Activated T-helper 1 cell treated with anti-CD3 and anti-CD28 coated beads, Interleukin-2, amount 50 U/mL, for 16 hours (primary cell): ENCODE measurements around the gene NLRC5.
"Not testable (repeated sequence)": the region's sequence is repeated elsewhere in the genome, so short reads cannot be mapped to it uniquely, and the experiment has no call there.

Experiments
- DNase-seq, 2 donors: peaks; one replicate each; pipeline ENCODE4 v3.0.0-alpha.2; 2020; ENCODE audit warnings: low read depth in 1 of 2, low spot score in 1 of 2

NLRC5 gene

DNA sequence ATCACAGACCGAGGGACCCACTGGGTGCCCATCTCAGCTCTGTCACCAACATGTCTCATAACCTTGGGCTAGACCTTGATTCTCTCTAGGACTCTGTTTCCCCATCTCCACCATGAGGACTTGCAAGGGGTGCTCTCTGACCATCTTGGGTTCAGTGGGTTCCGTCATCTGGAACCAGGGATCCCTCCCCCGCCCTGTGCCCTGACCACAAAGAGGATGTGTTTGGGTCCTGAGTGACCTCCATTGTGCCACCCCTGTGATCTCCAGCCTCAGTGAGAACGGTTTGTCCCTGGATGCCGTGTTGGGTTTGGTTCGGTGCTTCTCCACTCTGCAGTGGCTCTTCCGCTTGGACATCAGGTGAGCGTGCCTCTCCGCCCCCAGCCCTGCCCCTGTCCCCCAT lies 53.9 kb downstream of the NLRC5 start:
- no peak for DNase-seq

DNA sequence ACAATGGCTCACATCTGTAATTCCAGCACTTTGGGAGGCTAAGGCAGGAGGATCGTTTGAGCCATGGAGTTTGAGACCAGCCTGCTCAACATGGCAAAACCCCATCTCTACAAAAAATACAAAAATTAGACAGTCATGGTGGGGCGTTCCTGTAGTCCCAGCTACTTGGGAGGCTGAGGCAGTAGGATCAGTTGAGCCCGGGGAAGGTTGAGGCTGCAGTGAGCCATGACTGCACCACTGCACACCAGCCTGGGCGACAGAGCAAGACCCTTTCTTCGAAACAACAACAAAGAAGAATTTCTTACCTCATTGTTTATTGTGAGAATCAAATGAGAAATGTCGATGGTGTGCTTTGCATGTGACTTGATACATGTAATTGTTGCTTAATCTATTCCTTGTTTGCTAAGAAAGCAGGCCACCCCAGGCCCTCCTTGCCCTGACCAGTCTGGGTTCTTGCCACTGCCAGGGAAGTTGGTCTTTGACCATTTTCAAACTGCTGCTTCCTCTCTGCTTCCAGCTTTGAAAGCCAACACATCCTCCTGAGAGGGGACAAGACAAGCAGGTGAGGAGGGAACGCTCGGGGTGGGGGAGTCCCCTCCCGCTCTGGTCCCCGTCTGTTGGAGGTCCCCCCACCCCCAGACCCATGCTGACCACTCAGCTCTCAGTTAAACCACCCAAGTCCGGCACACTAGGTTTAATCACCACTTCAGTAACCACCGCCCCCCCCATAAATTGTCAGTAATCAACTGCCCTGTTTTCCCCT lies 55.8 kb downstream of the NLRC5 start:
- DNase-seq, result no peak

DNA sequence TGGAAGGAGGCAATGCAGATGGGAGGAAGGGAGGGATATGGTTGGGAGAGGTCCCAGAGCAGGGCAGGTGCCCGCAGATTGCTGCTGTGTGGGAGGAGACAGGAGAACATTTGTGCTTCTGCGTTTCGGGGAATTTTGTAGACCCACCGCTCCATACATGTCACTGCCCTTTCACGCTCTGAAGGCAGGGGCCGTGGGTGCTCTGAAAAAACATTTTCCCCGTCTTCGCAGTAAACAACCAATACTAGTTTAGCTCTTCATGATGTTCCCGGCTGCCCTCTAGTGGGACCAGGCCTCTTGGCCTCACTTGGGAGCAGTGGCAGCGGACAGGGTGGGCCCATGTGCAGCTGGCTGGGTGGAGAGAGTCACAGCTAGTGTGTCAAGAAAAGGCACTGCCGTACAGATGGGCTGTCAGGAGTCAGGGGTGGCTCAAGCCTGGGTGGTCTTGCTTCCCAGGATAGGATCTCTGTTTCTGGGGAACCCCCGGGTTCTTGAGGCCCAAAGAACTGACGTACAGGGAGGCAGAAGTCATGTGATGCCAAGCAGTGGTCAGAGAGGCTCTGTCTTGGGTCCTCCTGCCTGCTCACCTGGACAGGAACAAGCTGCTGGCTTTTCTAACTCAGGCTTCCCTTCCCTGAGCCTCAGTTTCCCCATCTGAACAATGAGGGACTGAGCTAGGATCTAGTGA lies 56.5 kb downstream of the NLRC5 start:
- no peak for DNase-seq

DNA sequence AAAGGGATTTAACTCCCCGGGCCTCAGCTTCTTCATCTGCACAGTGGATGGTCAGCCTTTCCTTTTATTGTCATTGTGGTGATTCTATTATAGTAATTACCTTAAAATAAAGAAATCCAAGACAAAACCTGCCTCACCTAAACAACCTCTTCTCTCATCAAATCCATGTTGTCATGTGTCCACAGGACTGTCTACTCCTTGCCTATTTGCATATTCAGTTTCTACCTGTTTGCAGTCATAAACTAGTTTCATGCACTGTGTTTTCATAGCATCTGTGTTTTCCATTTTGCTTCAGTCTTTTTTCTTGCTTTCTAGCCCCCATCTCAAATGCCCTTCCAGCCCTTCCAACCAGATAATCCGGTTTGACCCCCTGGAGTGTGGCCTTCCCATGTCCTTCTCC lies 58.7 kb downstream of the NLRC5 start:
- DNase-seq, result no peak

GRCh38 chr16:57049678-57050077 lies 60.3 kb downstream of the NLRC5 start:
- DNase-seq, result no peak

- DNase-seq, result no peak
These were observed 62.4 kb downstream of the NLRC5 start for GRCh38 chr16:57051696-57052228.

GRCh38 chr16:57053206-57053605 lies 63.8 kb downstream of the NLRC5 start:
- no peak for DNase-seq

- no peak for DNase-seq
These were observed 65.0 kb downstream of the NLRC5 start for GRCh38 chr16:57054338-57054737.

GRCh38 chr16:57054771-57055170 lies 65.4 kb downstream of the NLRC5 start:
- DNase-seq, result no peak

DNA sequence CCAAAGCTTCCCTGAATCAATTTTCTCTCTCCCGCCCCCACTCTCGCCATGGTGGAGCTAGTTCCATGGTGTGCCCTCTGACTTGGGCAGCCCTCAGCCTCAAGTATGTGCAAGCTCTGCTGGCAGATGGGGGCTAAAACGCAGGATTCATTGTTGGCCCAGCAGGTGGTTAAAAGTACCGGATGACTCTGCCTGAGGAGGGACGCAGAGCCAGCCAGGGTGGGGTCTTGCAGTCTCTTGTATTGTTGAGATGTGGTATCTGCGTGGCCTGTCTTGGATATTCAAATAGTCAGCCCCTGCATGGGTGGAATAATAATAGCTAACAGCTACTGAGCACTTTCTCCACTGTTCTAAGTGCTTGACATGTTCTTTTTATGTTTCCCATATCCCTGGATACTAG lies 66.3 kb downstream of the NLRC5 start:
- no peak for DNase-seq

DNA sequence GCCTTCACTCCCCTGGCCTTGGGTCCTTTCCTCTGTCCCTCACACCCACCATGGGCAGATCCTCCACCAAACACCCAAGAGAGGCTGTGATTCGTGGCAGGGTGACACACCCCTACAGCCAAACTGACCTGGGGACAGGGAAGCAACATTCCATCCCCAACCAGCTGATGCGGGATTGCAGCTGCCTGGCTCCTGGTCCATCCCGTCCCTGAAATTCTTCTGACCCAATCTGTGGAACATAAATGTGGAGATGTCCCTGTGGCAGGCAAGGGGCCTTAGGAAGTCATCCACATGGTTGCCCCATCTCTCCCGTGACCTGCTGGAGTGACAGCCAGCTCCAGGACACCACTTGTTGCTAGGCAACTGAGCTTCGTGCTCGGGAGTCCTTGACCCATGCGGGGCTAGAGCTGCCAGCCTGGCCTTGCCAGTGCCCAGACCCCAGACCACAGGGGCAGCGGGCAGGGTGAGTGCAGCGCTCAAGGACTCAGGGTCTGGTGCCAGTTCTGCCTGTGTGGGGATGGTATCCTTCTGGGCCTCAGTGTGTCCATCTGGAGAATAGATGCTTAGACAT lies 69.0 kb downstream of the NLRC5 start:
- DNase-seq, result no peak

- no peak for DNase-seq
These were observed 71.1 kb downstream of the NLRC5 start for GRCh38 chr16:57060323-57061083.

- no peak for DNase-seq
These were observed 71.9 kb downstream of the NLRC5 start for GRCh38 chr16:57061084-57061905.

DNA sequence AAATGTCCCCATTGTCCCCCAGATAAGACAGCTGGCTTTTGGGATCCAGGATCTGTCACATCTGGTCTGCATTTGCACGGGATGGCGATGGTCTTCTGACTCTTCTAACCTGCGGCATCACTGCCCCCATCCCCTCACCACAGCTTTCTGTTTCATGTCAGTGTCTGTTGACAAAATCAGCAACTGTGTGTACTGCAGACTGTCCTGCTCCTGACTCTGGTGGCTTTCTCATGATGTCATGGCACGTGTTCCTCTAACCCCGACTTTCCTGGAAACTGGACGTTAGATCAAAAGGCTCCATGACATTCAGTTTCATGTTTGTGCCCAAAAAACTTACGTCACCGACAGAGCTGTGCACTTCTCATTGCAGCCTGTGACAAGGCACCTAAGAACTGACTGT lies 73.0 kb downstream of the NLRC5 start:
- DNase-seq, result no peak

DNA sequence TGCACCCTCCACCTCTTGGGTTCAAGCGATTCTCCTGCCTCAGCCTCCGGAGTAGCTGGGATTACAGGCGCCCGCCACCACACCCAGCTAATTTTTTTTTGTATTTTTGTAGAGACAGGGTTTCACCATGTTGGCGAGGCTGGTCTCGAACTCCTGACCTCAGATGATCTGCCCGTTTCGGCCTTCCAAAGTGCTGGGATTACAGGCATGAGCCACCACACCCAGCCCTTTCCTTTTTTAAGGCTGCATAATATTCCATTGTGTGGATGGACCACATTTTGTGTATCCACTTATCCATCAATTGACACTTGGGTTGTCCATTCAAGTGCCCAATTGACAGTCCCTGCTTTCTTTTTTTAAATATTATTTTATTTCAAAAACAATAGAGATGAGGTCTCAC lies 73.8 kb downstream of the NLRC5 start:
- not testable (repeated sequence) for DNase-seq

- DNase-seq, result no peak
These were observed 75.6 kb downstream of the NLRC5 start for GRCh38 chr16:57064995-57065394.

DNA sequence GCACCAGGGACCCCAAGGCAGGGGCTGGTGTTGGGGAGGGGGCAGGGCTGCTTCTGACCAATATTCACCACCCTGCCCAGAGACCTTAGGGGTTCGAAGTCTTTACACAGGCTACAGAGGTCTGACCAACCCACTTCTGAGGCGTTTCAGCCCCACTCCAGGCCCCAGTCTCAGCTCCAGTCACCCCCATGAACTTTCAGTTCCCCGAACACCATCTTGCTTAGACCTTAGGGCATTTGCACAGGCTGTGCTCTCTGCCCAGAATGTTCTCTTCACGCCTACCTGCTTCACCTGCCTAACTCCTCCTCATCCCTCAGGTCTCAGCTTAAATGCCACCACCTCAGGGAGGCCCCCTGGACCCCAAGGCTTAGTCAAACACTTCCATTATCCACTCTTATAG lies 77.3 kb downstream of the NLRC5 start:
- no peak for DNase-seq

- no peak for DNase-seq
These were observed 78.0 kb downstream of the NLRC5 start for GRCh38 chr16:57067347-57067746.

- DNase-seq, result no peak
These were observed 79.7 kb downstream of the NLRC5 start for GRCh38 chr16:57069053-57069452.

DNA sequence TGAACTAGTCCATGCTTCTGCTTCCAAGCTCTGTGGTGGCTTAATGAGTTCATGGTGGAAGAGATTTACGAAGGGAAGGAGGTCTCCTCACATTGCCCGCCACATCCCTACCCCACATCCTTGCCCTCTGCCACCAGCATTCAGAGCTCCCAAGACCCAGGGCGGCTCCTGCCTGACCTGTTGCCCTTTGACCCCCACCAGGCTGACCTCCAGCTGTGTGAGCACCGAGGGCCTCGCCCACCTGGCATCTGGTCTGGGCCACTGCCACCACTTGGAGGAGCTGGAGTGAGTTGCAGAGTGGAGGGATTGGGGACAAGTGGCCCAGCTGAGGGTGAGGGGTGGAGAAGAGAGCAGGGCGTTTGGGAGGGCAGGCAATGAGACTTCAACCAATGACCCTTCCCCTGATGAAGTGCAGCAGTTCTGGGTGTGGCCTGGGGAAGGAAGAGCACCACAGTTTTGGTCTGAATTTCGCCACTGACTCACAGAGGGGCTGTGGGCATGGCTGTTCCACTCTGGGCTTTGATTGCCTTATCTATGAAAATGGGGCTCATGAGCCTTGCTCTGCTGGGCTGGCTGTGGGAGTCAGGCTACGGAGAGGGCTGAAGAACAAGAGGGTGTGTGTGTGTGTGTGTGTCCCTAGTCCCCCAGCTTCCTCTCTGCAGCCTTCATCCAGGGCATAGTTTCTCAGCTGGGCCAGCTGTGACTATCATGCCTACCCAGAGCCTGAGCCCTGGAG lies 80.4 kb downstream of the NLRC5 start:
- DNase-seq, result no peak
